HG03159 (cell line): ENCODE data around the gene SLC35C1.
A peak's percentile ranks its signal among the peaks of the same experiment; 100 is the strongest.

Source experiments
- ATAC-seq: cut with Tn5 transposase; IDR thresholded peaks from one replicate; pipeline ENCODE4 v1.9.1; 2021; ENCODE audit warnings: mild to moderate bottlenecking, moderate library complexity; ENCODE audit not compliant: unreplicated experiment

The SLC35C1 gene

GRCh38 chr11:45843158-45843924, 38.4 kb downstream of the SLC35C1 start:
- ATAC-seq: no peak

DNA sequence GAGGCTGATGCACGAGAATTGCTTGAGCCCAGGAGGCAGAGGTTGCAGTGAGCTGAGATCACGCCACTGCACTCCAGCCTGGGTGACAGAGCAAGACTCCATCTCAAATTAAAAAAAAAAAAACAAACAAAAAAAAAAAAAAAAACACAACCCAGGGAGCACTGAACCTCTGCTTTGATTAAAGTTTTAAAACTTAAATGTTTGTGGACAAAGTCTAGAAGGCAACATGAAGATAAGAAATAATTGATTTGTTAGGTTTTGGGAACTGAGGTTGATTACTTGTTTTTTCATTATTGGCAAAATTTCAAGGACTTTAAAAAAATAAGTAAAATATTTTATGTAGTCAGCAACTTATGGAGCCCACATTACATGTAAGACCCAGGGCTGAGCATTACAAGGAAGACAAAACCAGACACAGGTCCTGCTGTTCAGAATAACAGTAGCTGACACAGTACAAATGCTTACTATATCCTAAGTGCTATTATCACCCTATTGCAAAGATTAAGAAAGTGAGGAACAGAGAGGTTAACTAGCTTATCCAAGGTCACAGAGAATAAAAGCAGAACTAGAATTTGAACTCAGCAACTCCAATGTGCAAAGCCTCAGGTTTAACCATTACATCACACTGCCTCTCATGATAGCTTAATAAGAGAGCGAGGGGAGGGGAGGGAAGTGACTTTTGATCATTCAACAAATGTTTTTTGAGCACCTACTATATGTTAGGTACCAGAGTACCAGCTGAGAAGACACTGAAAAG, 40.1 kb downstream of the SLC35C1 start:
- ATAC-seq: no peak

- no peak for ATAC-seq
These were observed 41.3 kb downstream of the SLC35C1 start for GRCh38 chr11:45846174-45846675.

DNA sequence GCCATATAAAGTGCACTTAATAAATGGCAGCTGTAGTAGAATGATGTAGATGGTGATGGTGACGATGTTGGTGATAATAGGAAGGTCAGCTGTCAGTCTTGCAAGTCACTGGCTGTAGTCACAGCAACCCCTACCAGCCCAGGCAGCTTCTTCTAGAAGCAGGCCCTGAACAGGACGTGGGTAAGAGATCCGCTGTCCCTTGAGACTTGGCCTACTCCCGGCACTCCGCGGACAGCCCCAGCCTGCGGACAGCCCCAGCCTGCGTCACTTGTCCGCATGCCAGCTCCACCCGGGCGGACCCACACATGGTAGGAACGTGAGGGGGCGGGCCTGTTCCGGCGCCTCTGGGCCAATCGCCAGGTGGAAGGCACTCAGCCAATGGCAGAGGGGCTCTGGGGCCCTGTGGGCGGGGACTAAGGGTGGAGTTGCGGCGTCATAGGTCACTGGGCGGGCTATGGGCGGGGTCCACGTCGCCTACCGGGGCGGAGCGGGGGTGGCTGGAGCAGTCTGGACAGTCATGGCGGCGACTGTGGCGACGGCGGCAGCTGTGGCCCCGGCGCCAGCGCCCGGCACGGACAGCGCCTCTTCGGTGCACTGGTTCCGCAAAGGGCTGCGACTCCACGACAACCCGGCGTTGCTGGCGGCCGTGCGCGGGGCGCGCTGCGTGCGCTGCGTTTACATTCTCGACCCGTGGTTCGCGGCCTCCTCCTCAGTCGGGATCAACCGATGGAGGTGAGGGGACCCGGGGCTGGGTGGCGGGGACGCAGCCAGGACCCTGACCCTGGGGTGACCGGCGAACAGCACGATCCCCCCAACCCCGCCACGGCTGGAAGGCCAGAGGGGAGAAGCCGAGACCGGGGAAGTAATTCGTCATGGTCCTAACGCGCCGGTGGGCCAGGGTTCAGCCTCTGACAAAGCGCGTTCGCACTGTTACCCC, 42.3 kb downstream of the SLC35C1 start, which contains the start of gene CRY2:
Gene CRY2, plus strand, starts transcription at position 502 of the 937 bp plus-strand sequence. Its CDS starts 16 bp downstream, at position 518.
- ATAC-seq: peak; percentile 91

GRCh38 chr11:45847911-45848316, 43.0 kb downstream of the SLC35C1 start:
- ATAC-seq: peak; percentile 14

DNA sequence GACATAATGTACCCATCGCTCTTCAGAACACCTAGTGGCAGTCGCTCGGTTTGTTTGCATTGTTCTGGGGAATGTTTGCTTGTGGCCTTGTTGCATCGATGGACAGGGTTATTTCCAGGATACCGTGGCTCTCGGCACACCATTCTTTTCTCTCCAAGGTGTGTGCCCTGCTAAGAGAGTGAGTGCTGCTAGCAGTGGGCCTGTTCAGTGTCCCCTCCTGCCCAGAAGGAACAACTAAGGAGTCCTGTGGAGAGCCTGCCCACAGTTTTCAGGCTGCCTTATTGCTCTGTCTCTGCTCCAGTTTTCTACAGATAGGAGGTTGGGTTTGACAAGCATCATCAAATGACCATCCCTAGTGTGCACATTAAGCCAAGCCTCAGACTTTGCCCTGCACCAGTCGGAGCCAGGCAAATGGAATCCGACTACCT, 43.7 kb downstream of the SLC35C1 start:
- no peak for ATAC-seq

DNA sequence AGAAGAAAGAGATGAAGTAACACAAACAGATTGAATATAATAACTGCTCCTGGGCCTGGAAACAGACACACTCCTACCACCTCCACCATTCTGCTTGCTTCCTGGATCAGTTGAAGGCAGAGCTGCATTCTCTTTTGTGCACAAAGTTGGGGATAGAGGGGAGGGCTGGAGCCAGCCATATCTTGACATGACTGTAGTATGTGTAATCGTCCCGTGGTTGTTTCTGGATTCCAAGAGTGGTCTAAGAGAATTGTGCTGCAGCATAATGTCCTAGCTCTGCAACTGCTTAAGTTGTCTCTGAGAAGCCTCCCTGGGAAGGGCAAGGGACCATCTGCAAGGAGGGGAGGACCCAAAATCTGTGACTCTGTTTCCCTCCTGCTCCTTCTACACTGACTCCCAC, 45.5 kb downstream of the SLC35C1 start:
- no peak for ATAC-seq

GRCh38 chr11:45851228-45851627, 46.3 kb downstream of the SLC35C1 start:
- no peak for ATAC-seq

DNA sequence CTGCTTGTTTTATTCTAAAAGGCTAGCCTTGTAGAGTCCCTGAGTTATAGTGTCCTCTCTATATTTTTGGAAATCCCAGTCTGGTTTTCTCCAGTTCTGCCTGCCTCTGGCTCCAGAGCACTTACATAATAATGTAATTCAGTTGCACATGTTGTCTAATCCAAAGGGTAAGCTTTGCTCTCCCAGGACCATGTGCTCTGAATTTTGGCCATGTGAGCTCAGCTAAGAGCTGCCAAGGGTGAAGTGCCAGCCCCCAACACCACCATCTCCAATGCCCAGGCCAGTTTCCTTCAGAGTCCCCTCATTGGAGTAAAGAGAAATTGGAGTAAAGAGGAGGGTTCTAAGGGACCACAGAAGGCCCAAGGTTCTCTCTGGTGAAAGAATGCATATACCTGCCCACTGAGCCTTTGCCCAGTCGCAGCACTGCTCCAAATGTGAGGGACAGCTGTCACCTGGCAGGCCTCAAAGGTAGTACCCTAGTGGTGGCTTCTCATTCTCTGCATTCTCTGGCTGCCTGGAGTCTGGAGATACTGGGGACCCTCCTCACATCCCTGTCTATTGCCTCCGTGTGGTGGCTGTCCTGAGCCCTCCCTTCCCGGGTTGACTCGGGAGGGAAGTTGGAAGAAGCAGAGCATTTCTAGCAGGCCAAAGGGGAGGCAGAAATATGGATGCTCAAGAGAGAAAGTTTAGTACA, 47.2 kb downstream of the SLC35C1 start:
- ATAC-seq: no peak

DNA sequence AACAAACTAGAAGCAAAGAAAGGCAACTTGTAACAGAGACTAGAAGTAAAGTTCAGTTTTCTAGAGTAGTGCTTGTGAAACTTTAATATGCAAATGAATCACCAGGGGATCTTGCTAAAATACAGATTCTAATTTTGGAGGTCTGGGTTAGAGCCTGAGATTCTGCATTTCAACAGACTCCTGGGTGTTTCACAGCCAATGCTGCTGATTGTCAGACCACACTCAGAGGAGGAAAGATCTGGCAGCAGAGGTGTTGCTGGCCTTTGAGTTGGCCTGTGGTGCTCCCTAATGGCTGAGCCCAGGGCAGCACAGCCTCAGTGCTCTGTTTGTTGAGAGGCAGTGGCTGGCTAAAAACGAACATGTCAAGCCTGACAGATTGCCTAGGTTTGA, 47.8 kb downstream of the SLC35C1 start:
- ATAC-seq: no peak

GRCh38 chr11:45853332-45854219, 48.6 kb downstream of the SLC35C1 start:
- no peak for ATAC-seq

- no peak for ATAC-seq
These were observed 50.4 kb downstream of the SLC35C1 start for GRCh38 chr11:45855308-45855707.

DNA sequence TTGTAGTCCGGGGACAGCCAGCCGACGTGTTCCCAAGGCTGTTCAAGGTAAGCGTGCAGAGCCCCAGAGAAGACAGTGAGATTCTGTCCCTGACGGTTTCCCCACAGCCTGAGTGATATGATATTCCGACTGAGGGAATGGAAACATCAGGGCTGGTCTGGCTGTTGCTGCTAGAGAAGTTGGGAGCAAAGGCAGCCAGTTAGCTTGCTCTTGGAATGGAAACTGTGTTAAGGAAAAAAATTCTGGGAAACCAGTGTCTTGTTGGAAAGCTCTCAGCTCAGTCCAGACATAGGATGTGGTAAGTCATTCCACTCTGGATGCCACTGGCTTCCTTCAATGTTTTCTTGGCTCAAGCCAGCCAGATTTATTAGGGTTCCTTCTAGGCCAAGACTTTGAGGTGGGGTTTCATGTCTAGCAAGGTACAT, 51.1 kb downstream of the SLC35C1 start:
- no peak for ATAC-seq

GRCh38 chr11:45857961-45858474, 53.1 kb downstream of the SLC35C1 start:
- no peak for ATAC-seq

- no peak for ATAC-seq
These were observed 53.9 kb downstream of the SLC35C1 start for GRCh38 chr11:45858751-45859398.

DNA sequence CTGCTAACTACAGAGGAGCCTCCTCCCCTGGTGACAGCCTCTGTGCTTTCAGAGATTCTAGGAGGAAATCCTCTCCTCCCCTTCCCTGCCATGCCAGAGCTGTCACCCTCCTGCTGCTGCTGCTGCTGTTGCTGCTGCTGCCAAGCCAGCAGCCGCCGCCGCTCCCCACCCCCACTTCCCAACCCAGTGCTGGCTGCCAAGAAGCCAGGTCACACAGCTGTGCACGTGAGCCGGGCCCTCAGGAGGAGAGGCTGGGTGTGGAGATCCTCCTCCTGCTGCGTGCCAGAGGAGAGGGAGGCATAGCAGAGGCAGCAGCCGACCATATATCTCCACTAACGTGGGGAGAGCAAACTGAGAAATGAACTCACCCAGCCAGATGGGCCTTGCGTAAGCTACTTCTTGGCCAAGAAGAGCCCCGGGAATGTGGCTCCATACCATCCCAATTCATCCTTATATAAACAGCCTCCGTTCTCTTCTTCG, 54.8 kb downstream of the SLC35C1 start:
- ATAC-seq: no peak

DNA sequence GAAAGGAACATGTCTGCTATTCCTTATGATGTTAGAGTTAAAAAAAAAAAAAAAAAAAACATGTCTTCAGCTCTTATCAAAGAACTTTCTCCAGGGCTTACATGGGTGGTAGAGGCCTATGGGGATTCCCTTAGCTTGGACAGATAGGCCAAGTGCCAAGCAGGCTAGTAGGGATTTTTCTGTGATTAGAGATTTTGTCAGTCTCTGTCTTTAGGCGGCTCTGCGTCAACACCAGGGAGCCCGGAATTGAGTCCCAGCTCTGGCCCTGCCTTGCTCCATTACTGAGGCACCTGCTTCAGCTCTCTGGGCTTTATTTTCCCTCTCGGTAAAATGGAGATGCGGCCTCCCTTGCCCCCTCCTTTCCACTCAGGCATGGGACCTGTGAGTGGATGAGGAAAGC, 55.4 kb downstream of the SLC35C1 start:
- no peak for ATAC-seq

GRCh38 chr11:45860764-45861510, 56.0 kb downstream of the SLC35C1 start:
- ATAC-seq: no peak
